HG02610 (cell line): ENCODE results near the gene RASAL2.

Experiments used
- ATAC-seq: cut with Tn5 transposase; IDR thresholded peaks from one replicate; pipeline ENCODE4 v1.9.1; 2021; ENCODE audit warnings: mild to moderate bottlenecking, moderate library complexity; ENCODE audit not compliant: unreplicated experiment

RASAL2 gene

GRCh38 chr1:178418284-178418955 is 324.5 kb downstream of the RASAL2 start:
- peak; percentile 84 for ATAC-seq

- peak; percentile 75 for ATAC-seq
These were observed 340.5 kb downstream of the RASAL2 start for GRCh38 chr1:178434360-178434759.

GRCh38 chr1:178434899-178435435 is 341.1 kb downstream of the RASAL2 start:
- ATAC-seq, result no peak

- no peak for ATAC-seq
These were observed 343.0 kb downstream of the RASAL2 start for GRCh38 chr1:178436899-178437298.

GRCh38 chr1:178438432-178438831 is 344.5 kb downstream of the RASAL2 start:
- ATAC-seq, result no peak

- no peak for ATAC-seq
These were observed 349.0 kb downstream of the RASAL2 start for GRCh38 chr1:178442925-178443324.

- ATAC-seq, result no peak
These were observed 357.0 kb downstream of the RASAL2 start for GRCh38 chr1:178450871-178451270.

- no peak for ATAC-seq
These were observed 357.6 kb downstream of the RASAL2 start for GRCh38 chr1:178451529-178451928.

- no peak for ATAC-seq
These were observed 358.1 kb downstream of the RASAL2 start for GRCh38 chr1:178452013-178452412.

- ATAC-seq, result no peak
These were observed 362.6 kb downstream of the RASAL2 start for GRCh38 chr1:178456472-178456871.

GRCh38 chr1:178457651-178458050 is 363.7 kb downstream of the RASAL2 start:
- ATAC-seq, result no peak

GRCh38 chr1:178458203-178458602 is 364.3 kb downstream of the RASAL2 start:
- ATAC-seq, result no peak

- no peak for ATAC-seq
These were observed 367.2 kb downstream of the RASAL2 start for GRCh38 chr1:178461104-178461503.

- ATAC-seq, result no peak
These were observed 367.8 kb downstream of the RASAL2 start for GRCh38 chr1:178461701-178462100.

- no peak for ATAC-seq
These were observed 370.2 kb downstream of the RASAL2 start for GRCh38 chr1:178464141-178464540.

- no peak for ATAC-seq
These were observed 370.7 kb downstream of the RASAL2 start for GRCh38 chr1:178464566-178464965.

GRCh38 chr1:178465011-178465410 is 371.1 kb downstream of the RASAL2 start:
- ATAC-seq, result no peak

- no peak for ATAC-seq
These were observed 373.9 kb downstream of the RASAL2 start for GRCh38 chr1:178467837-178468236.

GRCh38 chr1:178470411-178470960 is 376.6 kb downstream of the RASAL2 start:
- no peak for ATAC-seq

- no peak for ATAC-seq
These were observed 378.6 kb downstream of the RASAL2 start for GRCh38 chr1:178472531-178472930.

- no peak for ATAC-seq
These were observed 383.5 kb downstream of the RASAL2 start for GRCh38 chr1:178477373-178477772.

- ATAC-seq, result no peak
These were observed 383.9 kb downstream of the RASAL2 start for GRCh38 chr1:178477841-178478240.
